GM12878 (cell line): Measurements from ENCODE around the gene SOCS6. TPM values are rescaled to one million over a fixed set of nuclear protein-coding genes. Genes with fewer than 3 reads are reported as not detected.

ENCODE experiments used
- ATAC-seq: fragments of 200-7000 bp; cut with Tn5 transposase; 3 replicates; pipeline ENCODE4 v1.9.1; 2020; ENCODE audit warnings: mild to moderate bottlenecking, moderate library complexity
- BruUV-seq: library from RNA; stranded (reverse); fragments of 400-500 nt; replicated peaks from 2 replicates; lab custom pipeline; 2021; lab: Mats Ljungman, UMichigan
- CTCF ChIA-PET: fragments of 300-600 bp; sonication (Branson Sonifier 250); formaldehyde crosslinking; extraction: SDS; loops from one replicate; lab custom pipeline; 2021; ENCODE audit warnings: inconsistent platforms; lab: Yijun Ruan, JAX
- POLR2A ChIA-PET: fragments of 350-600 bp; formaldehyde crosslinking; extraction: SDS; loops from one replicate; lab custom pipeline; 2021; ENCODE audit warnings: inconsistent platforms; lab: Charles Lee
- RAD21 ChIA-PET: fragments of 300-600 bp; sonication (Branson Sonifier 250); formaldehyde crosslinking; loops from one replicate; lab custom pipeline; 2023; ENCODE audit warnings: antibody characterized with exemption; ENCODE audit not compliant: unreplicated experiment; lab: Charles Lee
- SMC1A ChIA-PET: fragments of 300-600 bp; sonication (Branson Sonifier 250); formaldehyde crosslinking; loops from one replicate; lab custom pipeline; 2023; ENCODE audit not compliant: unreplicated experiment, uncharacterized antibody; lab: Charles Lee
- DNase-seq: peaks from one replicate; pipeline ENCODE4 v3.0.0-alpha.2; 2011; ENCODE audit warnings: low read depth, low spot score
- FAIRE-seq: peaks from 3 replicates; lab custom pipeline; 2011; peaks lifted over from hg19 to GRCh38; lab: Jason Lieb, UNC
- H2AFZ ChIP-seq: 2 replicates; pipeline ENCODE4 v1.6.0; 2011; ENCODE audit warnings: low read depth, low read length, control low read depth; ENCODE audit not compliant: control insufficient read depth
- H3K27ac ChIP-seq: 2 replicates; pipeline ENCODE4 v1.5.1; 2011; ENCODE audit warnings: control low read depth; ENCODE audit not compliant: control insufficient read depth, insufficient read depth
- H3K27me3 ChIP-seq, 2 experiments: replicated peaks in 1 of 2; 2 replicates each; pipeline versions ENCODE4 v1.6.0 to v1.6.1; 2011; ENCODE audit warnings: low read length in 1 of 2; ENCODE audit not compliant: control insufficient read depth in 2 of 2, insufficient read depth in 2 of 2
- H3K36me3 ChIP-seq, 2 experiments: 2 replicates each; pipeline ENCODE4 v1.5.1; 2011; ENCODE audit warnings: low read length in 1 of 2; ENCODE audit not compliant: control insufficient read depth in 2 of 2, insufficient read depth in 2 of 2
- H3K4me1 ChIP-seq: 2 replicates; pipeline ENCODE4 v1.6.1; 2011; ENCODE audit warnings: mild to moderate bottlenecking, low read length, moderate library complexity, mixed read lengths; ENCODE audit not compliant: control insufficient read depth, insufficient read depth
- H3K4me2 ChIP-seq: 2 replicates; pipeline ENCODE4 v1.6.0; 2011; ENCODE audit warnings: control low read depth; ENCODE audit not compliant: control insufficient read depth, insufficient read depth
- H3K4me3 ChIP-seq: fragments of 200-600 bp; sonication (generic); 2 replicates; pipeline ENCODE4 v1.5.1; 2016
- H3K79me2 ChIP-seq: 2 replicates; pipeline ENCODE4 v1.6.0; 2011; ENCODE audit warnings: low read length; ENCODE audit not compliant: control insufficient read depth, insufficient read depth
- H3K9ac ChIP-seq: 2 replicates; pipeline ENCODE4 v1.8.0; 2011; ENCODE audit warnings: low read length, control low read depth, mixed read lengths; ENCODE audit not compliant: control insufficient read depth, insufficient read depth
- H3K9me3 ChIP-seq: replicated peaks from 3 replicates; pipeline ENCODE4 v1.5.1; 2011; ENCODE audit warnings: mild to moderate bottlenecking, low read length; ENCODE audit not compliant: control insufficient read depth, insufficient read depth
- H4K20me1 ChIP-seq: 2 replicates; pipeline ENCODE4 v1.6.0; 2011; ENCODE audit not compliant: control insufficient read depth, insufficient read depth
- JUND ChIP-seq: IDR thresholded peaks from 2 replicates; pipeline ENCODE4 v1.6.1; 2012; ENCODE audit warnings: low read depth, mild to moderate bottlenecking, low read length, improper control_type of control experiment, moderate library complexity
- POU2F2 ChIP-seq: IDR thresholded peaks from 3 replicates; pipeline ENCODE4 v1.6.1; 2011; ENCODE audit warnings: low read depth, mild to moderate bottlenecking, low read length, borderline replicate concordance
- SMC3 ChIP-seq: IDR thresholded peaks from 2 replicates; pipeline ENCODE4 v1.6.1; 2011; ENCODE audit warnings: low read length, improper control_type of control experiment, borderline replicate concordance
- SUZ12 ChIP-seq: fragments of 200-600 bp; sonication (generic); IDR thresholded peaks from one replicate; pipeline ENCODE4 v1.6.1; 2018; ENCODE audit warnings: antibody characterized with exemption, mild to moderate bottlenecking; ENCODE audit not compliant: unreplicated experiment
- ZNF24 ChIP-seq: fragments of 450-650 bp; IDR thresholded peaks from 2 replicates; pipeline ENCODE4 v1.6.1; 2017; ENCODE audit warnings: antibody characterized with exemption, mild to moderate bottlenecking
- WGBS: methylation state at CpG from one replicate; pipeline ENCODE4 v1.1.6; 2016; ENCODE audit warnings: low lambda C conversion rate; ENCODE audit not compliant: insufficient replicate concordance, insufficient coverage; ENCODE audit errors: missing lambda C conversion rate; 5-methylcytosine and 5-hydroxymethylcytosine counted together
- in situ Hi-C: fragments of 300-500 bp; cut with MboI; formaldehyde crosslinking; loops from 9 replicates; pipeline ENCODE4 v1.14.3; 2018; ENCODE audit warnings: mixed read lengths
- intact Hi-C: fragments of 100-400 bp; cut with micrococcal nuclease; formaldehyde crosslinking; loops from one replicate; pipeline ENCODE4 v1.14.2; 2022; ENCODE audit not compliant: unreplicated experiment
- polyA plus RNA-seq, 11 experiments: library from polyadenylated mRNA; depleted of rRNA in 4 of 11; unstranded in 6 of 11; stranded (reverse) in 5 of 11; fragments of >200 nt; fragmentation: Nextera tagmentation in 4 of 11; fragmentation: Illumina TruSeq in 1 of 11; extraction: Ambion mirVana in 4 of 11; extraction: Trizol in 1 of 11; gene quantifications; 1 replicate in 1 of 11; 2 replicates in 10 of 11; pipeline versions ENCODE4 v1.2.1 to v1.2.3, GENCODE V29; 2011 to 2016; ENCODE audit warnings: inconsistent platforms in 2 of 11, missing spikeins in 2 of 11, low read depth in 1 of 11
- total RNA-seq, 4 experiments: library from RNA; depleted of rRNA in 3 of 4; stranded (reverse); fragments of >200 nt in 3 of 4; fragmentation: Illumina TruSeq in 1 of 4; extraction: Trizol in 1 of 4; gene quantifications; 2 replicates each; pipeline versions ENCODE4 v1.2.1 to v1.2.3, GENCODE V29; 2013 to 2021
- TF ChIP-seq, protein P1 (sequence below): fragments of 450-650 bp; formaldehyde crosslinking; IDR thresholded peaks from 2 replicates; pipeline ENCODE4 v1.4.0; 2020; ENCODE audit warnings: mild to moderate bottlenecking, moderate library complexity

Gene SOCS6
- total and polyA plus RNA-seq, 10 of the 15 experiments (the other 5 are each of a cell fraction or from before 2014, with no cell fraction given) = 1.6 to 6.1 (median 4.1) TPM

- TF ChIP-seq SMC3 (no peak), POU2F2 (no peak), ZNF24 (no peak), JUND (no peak)
- TF ChIP-seq, protein P1, sequence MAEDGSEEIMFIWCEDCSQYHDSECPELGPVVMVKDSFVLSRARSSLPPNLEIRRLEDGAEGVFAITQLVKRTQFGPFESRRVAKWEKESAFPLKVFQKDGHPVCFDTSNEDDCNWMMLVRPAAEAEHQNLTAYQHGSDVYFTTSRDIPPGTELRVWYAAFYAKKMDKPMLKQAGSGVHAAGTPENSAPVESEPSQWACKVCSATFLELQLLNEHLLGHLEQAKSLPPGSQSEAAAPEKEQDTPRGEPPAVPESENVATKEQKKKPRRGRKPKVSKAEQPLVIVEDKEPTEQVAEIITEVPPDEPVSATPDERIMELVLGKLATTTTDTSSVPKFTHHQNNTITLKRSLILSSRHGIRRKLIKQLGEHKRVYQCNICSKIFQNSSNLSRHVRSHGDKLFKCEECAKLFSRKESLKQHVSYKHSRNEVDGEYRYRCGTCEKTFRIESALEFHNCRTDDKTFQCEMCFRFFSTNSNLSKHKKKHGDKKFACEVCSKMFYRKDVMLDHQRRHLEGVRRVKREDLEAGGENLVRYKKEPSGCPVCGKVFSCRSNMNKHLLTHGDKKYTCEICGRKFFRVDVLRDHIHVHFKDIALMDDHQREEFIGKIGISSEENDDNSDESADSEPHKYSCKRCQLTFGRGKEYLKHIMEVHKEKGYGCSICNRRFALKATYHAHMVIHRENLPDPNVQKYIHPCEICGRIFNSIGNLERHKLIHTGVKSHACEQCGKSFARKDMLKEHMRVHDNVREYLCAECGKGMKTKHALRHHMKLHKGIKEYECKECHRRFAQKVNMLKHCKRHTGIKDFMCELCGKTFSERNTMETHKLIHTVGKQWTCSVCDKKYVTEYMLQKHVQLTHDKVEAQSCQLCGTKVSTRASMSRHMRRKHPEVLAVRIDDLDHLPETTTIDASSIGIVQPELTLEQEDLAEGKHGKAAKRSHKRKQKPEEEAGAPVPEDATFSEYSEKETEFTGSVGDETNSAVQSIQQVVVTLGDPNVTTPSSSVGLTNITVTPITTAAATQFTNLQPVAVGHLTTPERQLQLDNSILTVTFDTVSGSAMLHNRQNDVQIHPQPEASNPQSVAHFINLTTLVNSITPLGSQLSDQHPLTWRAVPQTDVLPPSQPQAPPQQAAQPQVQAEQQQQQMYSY (CRISPR knock-in tag) = no peak
Observed at GRCh38 chr18:70243131-70243929, 45.5 kb upstream of the SOCS6 start (continued).

GRCh38 chr18:70246061-70246466, 42.8 kb upstream of the SOCS6 start:
- ChIA-PET POLR2A (no interaction called here), RAD21 (no interaction called here), SMC1A (no interaction called here), CTCF (no interaction called here)
- in situ Hi-C loops (no loop called here), intact Hi-C loops (no loop called here)
- 2% methylated on average over 4 of the region's 4 CpGs for WGBS
- no peaks in the 10 kb centered on the region for H3K27me3 ChIP-seq
- no TSS peak for BruUV-seq
- H2AFZ ChIP-seq = no peak overlapping the region
- H3K4me2 ChIP-seq = no peak overlapping the region
- FAIRE-seq (no peak), DNase-seq (no peak), ATAC-seq (no peak)
- H3K36me3 ChIP-seq = no peaks in the 10 kb centered on the region
- no peaks in the 10 kb centered on the region for H3K9me3 ChIP-seq
- H4K20me1 ChIP-seq = no peaks in the 10 kb centered on the region
- no peaks in the 10 kb centered on the region for H3K4me1 ChIP-seq
- TF ChIP-seq SUZ12 = no peak
- no peaks in the 10 kb centered on the region for H3K79me2 ChIP-seq
- H3K4me3 ChIP-seq = no peak overlapping the region
- H3K9ac ChIP-seq = no peak overlapping the region
- no peak overlapping the region for H3K27ac ChIP-seq
